ENCODE results near the gene TMEM89. TPM values are rescaled to one million over a fixed set of nuclear protein-coding genes. Genes with fewer than 3 reads are reported as not detected.

The TMEM89 gene
- total and polyA plus RNA-seq, 2 of the 13 experiments (the other 11 are each of a cell fraction or from before 2014, with no cell fraction given) = 0.31 to 0.59 TPM

- Histone ChIP-seq H3K9me3 (ENCODE audit: low read length) (no peaks in the 10 kb centered on the region), H3K9ac (ENCODE audit: insufficient read depth, low read depth, low read length) (no peak overlapping the region), H3K4me2 (ENCODE audit: low read depth, low read length) (no peak overlapping the region), H3K27me3 (ENCODE audit: control insufficient read depth in 1 of 2, insufficient read depth in 2 of 2, low read length in 2 of 2) (no peaks in the 10 kb centered on the region), H4K20me1 (ENCODE audit: insufficient read depth, low read length) (no peaks in the 10 kb centered on the region), H3K4me1 (ENCODE audit: insufficient read depth, low read length) (peaks cover 4% of the 10 kb centered on the region; the same call in 1 of the 2 replicates), H3K79me2 (ENCODE audit: insufficient read depth, low read length) (no peaks in the 10 kb centered on the region), H3K36me3 (replicated peaks in 1 of 2; ENCODE audit: control insufficient read depth in 1 of 2, insufficient read depth in 2 of 2, low read length in 2 of 2) (peaks cover 0 to 3% of the 10 kb centered on the region in 2 experiments; a peak in 3 of 5 replicates), H2AFZ (ENCODE audit: low read length) (no peak overlapping the region), H3K27ac (ENCODE audit: extremely low read length, insufficient read depth, low read length) (no peak overlapping the region), H3K4me3 (replicated peaks in 1 of 3; ENCODE audit: insufficient read depth in 1 of 3, low read depth in 2 of 3, low read length in 3 of 3) (no peak overlapping the region)
- BruUV-seq (replicated peaks) = no TSS peak
- intact Hi-C loops (cut with micrococcal nuclease; ENCODE audit: unreplicated experiment) (no loop called here), in situ Hi-C loops (cut with HindIII; ENCODE audit: extremely low pct_ligation_motif_present, low pct_unique_long_range_greater_than_20kb) (no loop called here)
- WGBS (ENCODE audit: low lambda C conversion rate) = 82% methylated on average over 3 of the region's 9 CpGs
- ChIA-PET CTCF (ENCODE audit: low intra/inter-chr PET ratio, low total read pairs) (no interaction called here), POLR2A (no interaction called here)
- no peak for ATAC-seq
- no peak for TF ChIP-seq ZNF790 (CRISPR knock-in tag; IDR thresholded peaks at IDR 0.05; ENCODE audit: borderline replicate concordance)
- no peak for TF ChIP-seq NFATC3 (CRISPR knock-in tag; IDR thresholded peaks at IDR 0.05)
- TF ChIP-seq CBX5 (CRISPR knock-in tag; IDR thresholded peaks at IDR 0.05; ENCODE audit: borderline replicate concordance) = no peak
- TF ChIP-seq ZNF34 (CRISPR knock-in tag; IDR thresholded peaks at IDR 0.05; ENCODE audit: borderline replicate concordance) = no peak
- TF ChIP-seq ZBTB2 (CRISPR knock-in tag; IDR thresholded peaks at IDR 0.05; ENCODE audit: low read depth) = no peak
- no peak for TF ChIP-seq PAXIP1 (CRISPR knock-in tag; conservative IDR thresholded peaks at IDR 0.05)
- TF ChIP-seq PRDM4 (CRISPR knock-in tag; IDR thresholded peaks at IDR 0.05; ENCODE audit: borderline replicate concordance) = no peak
- TF ChIP-seq TIGD3 (CRISPR knock-in tag; IDR thresholded peaks at IDR 0.05; ENCODE audit: borderline replicate concordance) = no peak
- no peak for TF ChIP-seq SATB2 (CRISPR knock-in tag; IDR thresholded peaks at IDR 0.05)
- no peak for TF ChIP-seq TOPORS (CRISPR knock-in tag; IDR thresholded peaks at IDR 0.05)
- no peak for TF ChIP-seq ZNF737 (CRISPR knock-in tag; IDR thresholded peaks at IDR 0.05; ENCODE audit: borderline replicate concordance)
- no peak for TF ChIP-seq ZNF543 (CRISPR knock-in tag; IDR thresholded peaks at IDR 0.05)
- no peak for FAIRE-seq
- DNase-seq (ENCODE audit: low spot score) = no peak
Observed at GRCh38 chr3:48647714-48648113, 26.1 kb upstream of the TMEM89 start.
